ENCODE data around the gene ZC2HC1C.

ZC2HC1C gene

GRCh38 chr14:75069121-75069810 is at the start of gene ZC2HC1C:
ZC2HC1C (plus strand) TSS chr14:75069641; CDS start chr14:75070574, 933 bp downstream.
- peak within 1 kb of the TSS; percentile 69 for H3K4me3 ChIP-seq (ENCODE audit: low read depth, low read length)
- no peak for TF ChIP-seq CTCF (IDR thresholded peaks at IDR 0.05; ENCODE audit: borderline replicate concordance, insufficient read depth, low read depth, low read length)

- TF ChIP-seq CTCF (IDR thresholded peaks at IDR 0.05; ENCODE audit: borderline replicate concordance, insufficient read depth, low read depth, low read length): peak; percentile 46; the same call in 1 of the 2 replicates
- H3K4me3 ChIP-seq (ENCODE audit: low read depth, low read length): no peak overlapping the region
Observed at GRCh38 chr14:75022655-75023054, 46.8 kb upstream of the ZC2HC1C start.

- no peak for TF ChIP-seq CTCF (IDR thresholded peaks at IDR 0.05; ENCODE audit: borderline replicate concordance, insufficient read depth, low read depth, low read length)
- no peak overlapping the region for H3K4me3 ChIP-seq (ENCODE audit: low read depth, low read length)
Observed at GRCh38 chr14:75023108-75023507, 46.3 kb upstream of the ZC2HC1C start.

GRCh38 chr14:75025082-75025481 is 44.4 kb upstream of the ZC2HC1C start:
- no peak for TF ChIP-seq CTCF (IDR thresholded peaks at IDR 0.05; ENCODE audit: borderline replicate concordance, insufficient read depth, low read depth, low read length)

GRCh38 chr14:75025876-75026275 is 43.6 kb upstream of the ZC2HC1C start:
- TF ChIP-seq CTCF (IDR thresholded peaks at IDR 0.05; ENCODE audit: borderline replicate concordance, insufficient read depth, low read depth, low read length): no peak
- no peak overlapping the region for H3K4me3 ChIP-seq (ENCODE audit: low read depth, low read length)

More at GRCh38 chr14:75025082-75025481, 44.4 kb upstream of the ZC2HC1C start:
- H3K4me3 ChIP-seq (ENCODE audit: low read depth, low read length): no peak overlapping the region

- TF ChIP-seq CTCF (IDR thresholded peaks at IDR 0.05; ENCODE audit: borderline replicate concordance, insufficient read depth, low read depth, low read length): no peak
- no peak overlapping the region for H3K4me3 ChIP-seq (ENCODE audit: low read depth, low read length)
Observed at GRCh38 chr14:75030147-75030546, 39.3 kb upstream of the ZC2HC1C start.

GRCh38 chr14:75032939-75033338 is 36.5 kb upstream of the ZC2HC1C start:
- no peak overlapping the region for H3K4me3 ChIP-seq (ENCODE audit: low read depth, low read length)
- TF ChIP-seq CTCF (IDR thresholded peaks at IDR 0.05; ENCODE audit: borderline replicate concordance, insufficient read depth, low read depth, low read length): no peak
